GM12801 (cell line): ENCODE results near the gene NPR3.

Source experiments
- TF ChIP-seq, protein P1 (sequence below): IDR thresholded peaks from one replicate; pipeline ENCODE4 v1.5.1; 2011; ENCODE audit warnings: control low read depth; ENCODE audit not compliant: insufficient read length; ENCODE audit errors: extremely low read depth

Gene NPR3

DNA sequence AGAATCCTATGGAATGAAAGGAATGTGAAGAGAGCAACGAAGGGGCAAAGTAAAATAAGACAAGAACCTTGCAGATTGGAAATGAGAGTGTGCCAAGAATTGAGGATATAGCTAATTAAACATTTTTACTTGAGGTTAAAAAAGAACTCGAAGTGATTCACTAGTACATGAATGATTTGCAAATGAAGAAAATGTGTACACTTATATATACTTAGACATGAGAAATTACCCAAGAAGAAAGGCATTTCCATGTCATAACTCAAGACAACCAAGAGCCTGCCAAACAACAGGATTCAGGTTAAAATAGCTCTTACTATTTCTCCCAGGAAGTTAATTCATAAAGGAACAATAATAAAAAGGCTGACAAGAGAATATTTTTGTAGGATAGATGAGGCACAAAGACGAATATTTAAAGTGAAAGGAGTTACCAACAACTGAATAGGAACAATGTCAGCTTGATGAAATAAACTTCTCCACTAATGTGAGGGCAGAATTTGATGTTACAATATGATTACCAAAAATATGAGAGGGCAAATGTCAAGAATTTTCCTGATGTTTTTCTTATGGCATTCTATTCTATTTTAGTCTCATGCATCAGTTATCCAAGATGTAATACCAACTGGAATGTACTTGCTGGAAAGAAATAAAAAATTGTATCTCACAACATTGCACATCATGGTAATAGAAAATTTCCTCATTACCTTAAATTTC, 18.9 kb upstream of the NPR3 start:
- TF ChIP-seq, protein P1, sequence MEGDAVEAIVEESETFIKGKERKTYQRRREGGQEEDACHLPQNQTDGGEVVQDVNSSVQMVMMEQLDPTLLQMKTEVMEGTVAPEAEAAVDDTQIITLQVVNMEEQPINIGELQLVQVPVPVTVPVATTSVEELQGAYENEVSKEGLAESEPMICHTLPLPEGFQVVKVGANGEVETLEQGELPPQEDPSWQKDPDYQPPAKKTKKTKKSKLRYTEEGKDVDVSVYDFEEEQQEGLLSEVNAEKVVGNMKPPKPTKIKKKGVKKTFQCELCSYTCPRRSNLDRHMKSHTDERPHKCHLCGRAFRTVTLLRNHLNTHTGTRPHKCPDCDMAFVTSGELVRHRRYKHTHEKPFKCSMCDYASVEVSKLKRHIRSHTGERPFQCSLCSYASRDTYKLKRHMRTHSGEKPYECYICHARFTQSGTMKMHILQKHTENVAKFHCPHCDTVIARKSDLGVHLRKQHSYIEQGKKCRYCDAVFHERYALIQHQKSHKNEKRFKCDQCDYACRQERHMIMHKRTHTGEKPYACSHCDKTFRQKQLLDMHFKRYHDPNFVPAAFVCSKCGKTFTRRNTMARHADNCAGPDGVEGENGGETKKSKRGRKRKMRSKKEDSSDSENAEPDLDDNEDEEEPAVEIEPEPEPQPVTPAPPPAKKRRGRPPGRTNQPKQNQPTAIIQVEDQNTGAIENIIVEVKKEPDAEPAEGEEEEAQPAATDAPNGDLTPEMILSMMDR: no peak

DNA sequence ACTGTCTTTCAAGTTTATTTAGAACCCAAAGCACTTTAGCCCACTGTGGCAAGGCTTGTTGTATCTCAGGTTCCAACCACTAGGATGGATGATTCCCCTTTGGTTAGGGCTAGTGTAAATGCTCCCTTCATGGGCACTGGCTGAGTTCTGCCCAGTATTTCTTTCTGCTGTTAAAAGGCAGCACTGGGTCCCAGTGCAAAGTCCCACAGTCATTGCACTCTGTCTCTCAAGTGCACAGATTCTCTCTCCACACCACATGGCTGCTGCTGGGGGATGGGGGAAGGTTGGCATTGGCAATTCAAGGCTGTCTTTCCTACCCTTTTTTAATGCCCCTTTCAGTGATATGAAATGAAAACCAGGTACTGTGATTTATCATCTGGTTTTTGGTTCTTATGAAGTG, 7.2 kb upstream of the NPR3 start:
- TF ChIP-seq, protein P1: no peak

DNA sequence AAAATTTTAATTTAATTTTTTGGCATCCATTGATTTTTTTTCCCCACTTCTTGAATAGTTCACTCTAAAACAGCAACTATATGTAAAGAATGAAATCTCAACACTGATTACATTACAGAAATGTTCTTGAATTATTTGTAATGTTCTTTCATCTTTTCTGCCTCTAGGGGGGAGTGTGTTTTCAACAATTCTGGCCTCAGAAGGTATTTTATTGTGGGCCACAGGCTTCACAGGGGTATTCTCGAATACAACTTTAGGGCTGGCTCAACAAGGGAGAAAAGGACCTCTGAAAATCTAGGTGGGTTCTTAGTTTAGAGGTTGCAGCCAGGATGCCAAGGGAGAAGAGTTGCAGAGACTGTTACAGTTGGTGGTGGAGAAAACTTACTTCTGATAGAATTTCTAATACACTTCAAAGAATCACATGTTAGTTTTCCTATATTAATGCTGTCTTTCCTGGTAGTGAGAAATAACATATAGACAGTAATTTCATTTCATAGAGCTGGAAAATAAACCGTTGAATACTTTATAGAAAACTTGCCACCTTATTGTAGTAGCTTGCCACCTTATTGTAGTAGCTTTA, 3.6 kb upstream of the NPR3 start:
- TF ChIP-seq, protein P1: no peak

DNA sequence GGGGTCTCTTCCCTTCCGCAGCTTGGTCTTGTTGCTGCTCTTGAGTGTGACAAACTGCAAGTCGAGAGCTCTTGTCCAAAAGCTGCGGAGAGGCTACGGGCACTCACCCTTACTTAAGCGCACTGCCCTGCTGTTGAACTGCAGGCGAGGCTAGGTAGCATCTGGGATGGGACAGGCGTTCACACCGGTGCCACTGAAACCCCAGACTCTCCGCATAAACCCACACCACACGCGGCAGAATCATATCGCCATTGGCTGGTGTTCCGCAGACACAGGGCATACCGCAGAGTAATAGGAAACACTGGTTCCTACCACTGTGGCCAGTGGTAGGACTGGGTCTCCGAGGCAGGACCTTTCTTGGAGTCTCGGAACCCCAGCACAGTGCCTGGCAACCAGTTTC, 2.2 kb upstream of the NPR3 start:
- TF ChIP-seq, protein P1: no peak

DNA sequence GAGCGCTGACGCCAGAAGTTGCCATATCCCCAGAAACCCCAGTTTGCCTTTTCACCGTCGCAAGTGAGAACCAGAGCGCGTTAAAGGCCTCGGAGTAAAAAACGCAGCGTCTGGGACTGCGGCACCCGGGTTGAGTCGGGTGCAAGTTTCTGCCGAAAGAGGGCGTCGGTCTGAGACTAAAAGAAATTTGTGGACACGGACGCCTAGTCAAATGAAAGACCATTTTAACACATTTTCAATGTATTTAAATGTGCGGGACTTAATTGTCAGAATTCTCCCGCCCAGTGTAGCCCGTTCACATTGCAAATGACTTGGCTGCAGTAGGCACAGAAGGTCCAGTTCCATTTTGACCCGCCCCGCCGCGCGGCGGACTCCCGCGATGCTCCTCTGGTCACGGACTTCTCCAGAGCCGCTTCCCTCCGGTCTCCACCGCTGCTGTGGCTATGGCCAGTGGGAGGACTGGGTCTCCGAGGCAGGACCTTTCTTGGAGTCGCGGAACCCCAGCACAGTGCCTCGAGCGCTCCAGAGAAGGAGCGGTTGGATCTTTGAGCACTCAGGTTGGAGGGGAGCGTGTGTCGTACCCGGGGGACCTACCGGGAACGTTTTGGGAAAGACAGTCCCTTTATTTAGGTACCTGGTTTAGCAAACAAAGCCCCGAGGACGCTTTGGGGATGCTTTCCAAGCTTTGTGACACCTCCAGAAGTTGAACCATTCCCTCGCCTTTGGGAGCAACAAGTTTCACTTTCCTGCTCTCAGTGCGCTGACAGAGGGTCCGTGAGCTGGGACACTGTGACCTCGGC, 1.2 kb upstream of the NPR3 start:
- TF ChIP-seq, protein P1: no peak

DNA sequence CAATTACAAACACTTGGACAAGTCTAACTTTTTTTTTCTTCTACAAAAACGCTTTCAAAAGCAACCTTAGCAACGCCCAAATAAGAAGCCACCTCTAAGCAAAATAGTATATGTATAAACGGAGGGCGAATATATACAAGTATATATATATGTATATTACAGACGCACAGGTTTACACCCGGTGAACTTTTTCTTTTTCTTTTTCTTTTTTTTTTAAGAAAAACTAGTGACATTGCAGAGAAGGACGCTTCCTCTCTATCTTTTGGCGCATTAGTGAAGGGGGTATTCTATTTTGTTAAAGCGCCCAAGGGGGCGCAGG, 200 bp downstream of the NPR3 start:
- TF ChIP-seq, protein P1: no peak

DNA sequence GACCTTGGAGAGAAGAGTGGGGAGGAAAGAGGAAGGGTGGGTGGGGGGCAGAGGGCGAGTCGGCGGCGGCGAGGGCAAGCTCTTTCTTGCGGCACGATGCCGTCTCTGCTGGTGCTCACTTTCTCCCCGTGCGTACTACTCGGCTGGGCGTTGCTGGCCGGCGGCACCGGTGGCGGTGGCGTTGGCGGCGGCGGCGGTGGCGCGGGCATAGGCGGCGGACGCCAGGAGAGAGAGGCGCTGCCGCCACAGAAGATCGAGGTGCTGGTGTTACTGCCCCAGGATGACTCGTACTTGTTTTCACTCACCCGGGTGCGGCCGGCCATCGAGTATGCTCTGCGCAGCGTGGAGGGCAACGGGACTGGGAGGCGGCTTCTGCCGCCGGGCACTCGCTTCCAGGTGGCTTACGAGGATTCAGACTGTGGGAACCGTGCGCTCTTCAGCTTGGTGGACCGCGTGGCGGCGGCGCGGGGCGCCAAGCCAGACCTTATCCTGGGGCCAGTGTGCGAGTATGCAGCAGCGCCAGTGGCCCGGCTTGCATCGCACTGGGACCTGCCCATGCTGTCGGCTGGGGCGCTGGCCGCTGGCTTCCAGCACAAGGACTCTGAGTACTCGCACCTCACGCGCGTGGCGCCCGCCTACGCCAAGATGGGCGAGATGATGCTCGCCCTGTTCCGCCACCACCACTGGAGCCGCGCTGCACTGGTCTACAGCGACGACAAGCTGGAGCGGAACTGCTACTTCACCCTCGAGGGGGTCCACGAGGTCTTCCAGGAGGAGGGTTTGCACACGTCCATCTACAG, 760 bp downstream of the NPR3 start:
- TF ChIP-seq, protein P1: no peak
